ENCODE measurements around the gene FAM200B.

GRCh38 chr4:15695240-15695699 is 13.6 kb downstream of the FAM200B start:
- TF ChIP-seq POLR2AphosphoS5 (IDR thresholded peaks at IDR 0.05; ENCODE audit: low read depth, low read length), result no peak
- TF ChIP-seq POLR2A (IDR thresholded peaks at IDR 0.05; ENCODE audit: low read depth, low read length), result no peak
- TF ChIP-seq TAF1 (IDR thresholded peaks at IDR 0.05; ENCODE audit: borderline replicate concordance, low read depth, low read length), result no peak

All from GM12892 (cell line).